PC-3 (cell line): ENCODE data around the gene MAP3K8.

Source experiments
- CTCF ChIP-seq: fragments of 300-600 bp; sonication (generic); conservative IDR thresholded peaks from 2 replicates; pipeline ENCODE4 v1.5.1; 2017; ENCODE audit warnings: antibody characterized with exemption, low read depth, mild to moderate bottlenecking, low read length
- EZH2 ChIP-seq: fragments of 300-600 bp; sonication (generic); IDR thresholded peaks from one replicate; pipeline ENCODE4 v1.6.1; 2017; ENCODE audit warnings: antibody characterized with exemption, mild to moderate bottlenecking, low read length; ENCODE audit not compliant: unreplicated experiment

DNA sequence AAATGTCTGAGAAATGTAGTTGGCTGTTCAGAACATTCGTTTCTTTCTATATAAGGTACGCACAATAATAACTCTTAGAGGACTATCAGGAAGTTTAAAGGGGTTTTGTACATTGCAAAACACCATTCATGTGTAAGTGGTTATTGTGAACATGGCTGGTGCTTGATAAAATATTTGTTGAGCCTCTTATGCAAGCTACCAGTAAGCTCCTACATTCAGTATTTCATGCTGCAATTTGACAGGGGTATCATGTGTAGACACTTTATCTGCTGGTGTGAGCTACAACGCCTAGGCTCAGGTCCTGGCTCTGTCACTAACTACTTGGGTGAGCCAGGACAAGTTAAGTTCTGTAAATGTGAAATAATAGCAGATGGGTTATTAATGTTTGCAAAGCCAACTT is 75.5 kb downstream of the MAP3K8 start:
- no peak for TF ChIP-seq CTCF
- TF ChIP-seq EZH2, result no peak
